SW 1271 (cell line): ENCODE measurements around the gene KRTAP9-1.
A peak's percentile ranks its signal among the peaks of the same experiment; 100 is the strongest.
"Not testable (repeated sequence)": the region's sequence is repeated elsewhere in the genome, so short reads cannot be mapped to it uniquely, and the experiment has no call there.

Experiments used
- DNase-seq, 2 experiments: peaks; one replicate each; lab custom pipeline; 2025; lab: John Stamatoyannopoulos, UW

Gene KRTAP9-1, protein sequence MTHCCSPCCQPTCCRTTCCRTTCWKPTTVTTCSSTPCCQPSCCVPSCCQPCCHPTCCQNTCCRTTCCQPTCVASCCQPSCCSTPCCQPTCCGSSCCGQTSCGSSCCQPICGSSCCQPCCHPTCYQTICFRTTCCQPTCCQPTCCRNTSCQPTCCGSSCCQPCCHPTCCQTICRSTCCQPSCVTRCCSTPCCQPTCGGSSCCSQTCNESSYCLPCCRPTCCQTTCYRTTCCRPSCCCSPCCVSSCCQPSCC

DNA sequence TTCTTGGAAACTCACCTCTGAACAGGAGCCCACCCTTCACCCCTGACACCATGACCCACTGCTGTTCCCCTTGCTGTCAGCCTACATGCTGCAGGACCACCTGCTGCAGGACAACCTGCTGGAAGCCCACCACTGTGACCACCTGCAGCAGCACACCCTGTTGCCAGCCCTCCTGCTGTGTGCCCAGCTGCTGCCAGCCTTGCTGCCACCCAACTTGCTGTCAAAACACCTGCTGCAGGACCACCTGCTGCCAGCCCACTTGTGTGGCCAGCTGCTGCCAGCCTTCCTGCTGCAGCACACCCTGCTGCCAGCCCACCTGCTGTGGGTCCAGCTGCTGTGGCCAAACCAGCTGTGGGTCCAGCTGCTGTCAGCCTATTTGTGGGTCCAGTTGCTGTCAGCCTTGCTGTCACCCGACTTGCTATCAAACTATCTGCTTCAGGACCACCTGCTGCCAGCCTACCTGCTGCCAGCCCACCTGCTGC, at the start of gene KRTAP9-1:
Gene KRTAP9-1 (plus strand): TSS at position 51 of the 482 bp plus-strand sequence. CDS start 0 bp downstream, at position 51.
- DNase-seq: not testable (repeated sequence)

DNA sequence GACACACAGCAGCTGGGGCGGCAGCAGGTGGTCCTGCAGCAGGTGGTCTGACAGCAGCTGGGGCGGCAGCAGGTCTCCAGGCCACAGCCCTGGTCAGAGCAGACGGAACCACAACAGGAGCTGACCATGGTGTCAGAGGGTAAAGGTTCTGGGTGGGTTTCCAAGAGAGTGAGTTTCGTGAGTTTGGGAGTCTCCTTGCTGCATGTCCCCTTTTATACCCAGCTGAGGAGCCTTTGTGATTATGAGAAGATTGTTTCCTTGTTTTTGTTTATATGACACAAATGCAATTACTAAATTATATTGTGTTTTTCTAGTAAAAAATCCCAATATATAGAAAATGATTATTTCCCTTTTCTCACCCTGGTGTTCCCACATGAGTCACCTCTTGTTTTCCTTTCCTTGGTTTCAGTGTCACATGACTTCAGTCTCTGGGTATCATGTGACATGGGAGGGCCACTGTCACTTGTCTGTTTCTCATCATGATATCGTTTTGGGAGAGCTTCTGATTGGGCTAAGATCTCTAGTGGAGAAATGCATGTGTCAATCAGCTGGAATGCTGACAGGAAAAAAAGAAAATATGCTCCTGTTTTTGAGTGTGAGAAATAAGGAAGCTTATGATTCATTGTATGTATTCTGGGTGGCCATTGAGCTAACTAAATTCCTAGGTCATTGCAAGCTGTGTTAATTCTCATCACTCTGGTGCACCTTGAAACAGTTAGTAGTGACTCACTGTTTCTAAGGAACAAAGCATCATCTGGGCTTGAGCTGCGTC, 49.1 kb upstream of the KRTAP9-1 start, which contains the start of gene KRTAP4-6:
Gene KRTAP4-6 (minus strand): TSS at position 185 of the 772 bp plus-strand sequence. CDS start 57 bp downstream, at position 128.
- peak; percentile 18 to 38 for DNase-seq

DNA sequence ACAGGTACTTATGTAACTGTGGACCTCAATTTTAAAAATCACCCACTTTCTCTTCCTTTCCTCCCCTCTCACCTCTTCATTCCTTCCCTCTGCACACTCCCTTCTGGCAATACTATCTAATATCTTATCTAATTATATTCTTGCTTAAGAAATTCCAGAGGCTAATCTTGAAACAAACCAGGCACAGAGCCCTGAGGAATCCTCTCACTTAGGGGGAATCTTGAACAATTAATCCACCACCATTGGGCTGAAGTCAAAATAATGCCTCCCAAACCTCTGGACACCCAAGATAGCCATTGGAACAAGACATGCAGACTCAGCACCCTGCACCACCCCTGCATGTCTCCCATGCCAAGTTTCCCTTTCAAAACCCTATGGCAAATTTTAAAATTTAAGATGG, 48.3 kb upstream of the KRTAP9-1 start:
- DNase-seq: no peak

DNA sequence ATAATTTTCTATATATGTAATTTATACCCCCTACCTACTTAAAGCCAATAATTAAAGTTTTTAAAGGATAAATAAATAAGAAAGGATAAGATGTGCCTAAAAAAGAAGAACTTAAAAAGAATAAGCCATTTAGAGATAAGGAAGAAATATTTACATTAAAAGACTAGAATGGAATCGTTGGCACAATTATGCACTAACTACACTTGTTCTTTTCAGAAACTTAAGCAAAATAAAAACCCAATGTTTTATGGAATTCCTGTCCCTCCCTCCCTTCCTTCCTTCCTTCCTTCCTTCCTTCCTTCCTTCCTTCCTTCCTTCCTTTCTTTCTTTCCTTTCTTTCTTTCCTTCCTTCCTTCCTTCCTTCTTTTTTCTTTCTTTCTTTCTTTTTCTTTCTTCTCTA, 44.8 kb upstream of the KRTAP9-1 start:
- no peak for DNase-seq

DNA sequence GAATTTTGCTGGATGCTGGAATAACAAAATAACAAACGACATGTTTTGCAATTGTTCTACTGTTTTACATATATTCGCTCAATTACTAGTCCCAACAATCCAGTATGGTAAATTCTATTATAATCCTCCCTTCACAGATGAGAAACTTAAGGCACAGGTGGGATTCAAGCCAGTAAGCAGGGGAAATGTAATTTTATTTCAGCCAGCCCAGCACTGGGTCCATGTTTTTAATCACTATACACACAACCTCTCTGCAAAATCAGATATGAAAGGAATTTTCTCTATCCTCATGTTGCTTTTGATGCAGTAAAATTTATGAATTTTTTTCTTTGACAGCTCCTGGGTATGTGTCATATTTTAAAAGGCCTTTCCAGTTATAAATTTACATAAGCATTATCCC, 44.4 kb upstream of the KRTAP9-1 start:
- no peak for DNase-seq

DNA sequence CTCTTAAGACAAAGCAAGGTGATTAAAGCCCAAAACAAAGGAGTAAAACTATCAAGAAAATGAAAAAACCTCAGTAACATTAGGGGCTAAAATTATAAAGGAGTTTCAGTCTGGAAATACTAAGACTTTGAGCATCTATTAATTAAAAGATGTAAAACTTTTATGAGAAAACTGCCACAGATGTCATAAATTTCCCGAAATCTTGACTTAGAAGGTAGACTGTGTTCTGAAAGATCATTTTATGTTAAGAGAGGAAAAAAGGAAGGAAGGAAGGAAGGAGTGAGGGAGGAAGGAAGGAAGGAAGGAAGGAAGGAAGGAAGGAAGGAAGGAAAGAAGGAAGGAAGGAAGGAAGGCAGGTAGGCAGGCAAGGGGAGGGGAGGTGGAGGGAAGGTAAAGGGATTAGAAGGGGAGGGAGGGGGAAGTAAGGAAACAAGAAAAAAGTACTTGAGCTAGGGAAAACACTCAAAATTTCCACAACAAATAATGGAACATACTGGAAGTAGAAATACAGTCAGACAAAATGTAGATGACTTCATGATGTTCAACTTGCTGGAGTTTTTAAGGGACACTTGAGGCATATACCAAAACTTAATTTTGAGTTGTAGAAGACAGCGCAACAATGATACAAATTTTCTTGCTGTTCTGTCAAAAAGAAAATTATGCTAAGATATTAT, 42.0 kb upstream of the KRTAP9-1 start:
- no peak for DNase-seq

DNA sequence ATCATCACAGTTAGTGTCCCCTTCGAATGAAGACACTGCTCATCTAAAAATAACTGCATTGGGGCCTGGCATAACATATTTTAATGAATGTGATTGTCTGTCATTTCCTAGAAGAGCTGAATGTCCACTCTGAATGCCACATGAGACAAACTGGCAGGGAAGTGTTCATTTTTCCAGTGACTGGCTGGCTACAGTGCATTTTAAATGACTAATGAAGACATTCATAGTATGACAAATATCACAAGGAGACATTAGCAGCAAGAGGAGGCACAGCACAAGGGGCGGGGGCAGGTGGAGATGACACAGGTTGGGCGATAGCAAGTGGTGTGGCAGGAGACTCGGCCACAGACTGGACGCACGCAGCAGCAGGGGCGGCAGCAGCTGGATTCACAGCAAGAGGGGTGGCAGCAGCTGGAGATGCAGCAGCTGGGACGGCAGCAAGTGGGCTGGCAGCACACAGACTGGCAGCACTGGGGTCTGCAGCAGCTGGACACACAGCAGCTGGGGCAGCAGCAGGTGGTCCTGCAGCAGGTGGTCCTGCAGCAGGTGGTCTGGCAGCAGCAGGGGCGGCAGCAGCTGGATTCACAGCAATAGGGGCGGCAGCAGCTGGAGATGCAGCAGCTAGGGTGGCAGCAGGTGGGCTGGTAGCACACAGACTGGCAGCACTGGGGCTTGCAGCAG, 40.6 kb upstream of the KRTAP9-1 start:
- DNase-seq: not testable (repeated sequence)

DNA sequence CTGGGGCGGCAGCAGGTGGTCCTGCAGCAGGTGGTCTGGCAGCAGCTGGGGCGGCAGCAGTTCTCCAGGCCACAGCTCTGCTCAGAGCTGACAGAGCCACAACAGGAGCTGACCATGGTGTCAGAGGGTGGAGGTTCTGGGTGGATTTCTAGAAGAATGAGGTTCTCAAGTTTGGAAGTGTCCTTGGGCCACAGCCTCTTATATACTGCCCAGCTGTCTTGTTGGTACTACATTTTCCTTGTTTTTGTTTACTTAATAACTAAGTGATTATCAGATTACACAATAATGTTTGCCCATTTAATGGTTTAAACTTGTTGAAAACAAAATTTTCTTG, 40.1 kb upstream of the KRTAP9-1 start, which contains the start of gene KRTAP4-5:
Gene KRTAP4-5 (minus strand): TSS at position 174 of the 334 bp plus-strand sequence. CDS start 58 bp downstream, at position 116.
- DNase-seq: no peak

DNA sequence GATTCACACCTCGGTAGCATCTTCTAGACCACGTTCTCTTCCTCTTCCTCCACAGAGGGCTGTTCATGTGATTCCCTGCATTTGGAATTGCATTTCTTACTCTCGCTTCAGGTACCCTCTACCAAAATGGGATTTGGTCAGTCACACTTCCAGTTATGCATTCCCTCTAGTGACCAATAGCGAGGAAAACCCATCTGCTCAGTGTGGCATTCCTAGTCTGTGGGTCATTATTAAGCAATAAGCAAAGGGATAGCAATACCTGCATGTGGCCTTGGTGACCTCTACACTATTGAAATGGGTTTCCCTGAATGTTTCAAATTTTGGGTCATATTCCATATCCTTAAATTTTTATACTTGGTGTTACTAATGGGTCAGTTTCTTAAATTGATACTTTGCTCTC, 39.7 kb upstream of the KRTAP9-1 start:
- no peak for DNase-seq

DNA sequence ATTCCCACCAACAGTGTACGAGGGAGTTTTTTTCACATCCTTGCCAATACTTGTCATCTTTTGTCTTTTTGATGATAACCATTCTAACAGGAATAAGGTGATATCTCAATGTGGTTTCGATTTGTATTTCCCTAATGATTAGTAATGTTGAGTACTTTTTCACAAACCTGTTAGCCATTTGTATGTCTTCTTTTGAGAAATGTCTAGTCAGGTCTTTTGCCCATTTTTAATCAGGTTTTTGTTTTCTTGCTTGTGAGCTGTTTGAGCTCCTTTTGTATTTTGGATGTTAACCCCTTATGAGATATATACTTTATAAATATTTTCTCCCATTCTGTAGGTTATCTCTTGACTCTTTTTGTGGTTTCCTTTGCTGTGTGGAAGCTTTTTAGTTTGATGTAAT, 38.2 kb upstream of the KRTAP9-1 start:
- no peak for DNase-seq

DNA sequence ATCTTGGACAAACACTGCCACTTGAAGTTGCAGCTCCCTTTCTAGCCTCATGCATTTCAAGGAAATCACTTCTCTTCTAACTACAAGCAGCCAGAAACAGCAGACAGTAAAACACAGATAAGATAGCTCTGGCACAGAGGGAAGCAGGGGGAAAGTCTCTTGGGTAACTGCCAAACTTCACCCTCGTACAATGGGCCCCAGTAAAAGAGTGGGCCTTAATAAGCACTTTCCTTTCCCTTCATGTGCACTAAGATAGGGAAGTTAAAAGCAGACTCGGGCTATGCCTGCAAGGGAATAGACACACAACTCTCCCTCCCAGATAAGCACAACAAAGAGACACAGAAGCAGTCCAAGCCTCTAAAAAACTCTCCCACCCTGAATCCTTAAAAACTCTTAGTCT, 35.8 kb upstream of the KRTAP9-1 start:
- no peak for DNase-seq

DNA sequence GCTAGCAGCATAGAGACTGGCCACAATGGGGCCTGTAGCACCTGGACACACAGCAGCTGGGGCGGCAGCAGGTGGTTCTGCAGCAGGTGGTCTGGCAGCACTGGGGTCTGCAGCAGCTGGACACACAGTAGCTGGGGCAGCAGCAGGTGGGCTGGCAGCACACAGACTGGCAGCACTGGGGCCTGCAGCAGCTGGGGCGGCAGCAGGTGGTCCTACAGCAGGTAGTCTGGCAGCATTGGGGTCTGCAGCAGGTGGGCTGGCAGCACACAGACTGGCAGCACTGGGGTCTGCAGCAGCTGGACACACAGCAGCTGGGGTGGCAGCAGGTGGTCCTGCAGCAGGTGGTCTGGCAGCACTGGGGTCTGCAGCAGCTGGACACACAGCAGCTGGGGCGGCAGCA, 29.5 kb upstream of the KRTAP9-1 start:
- not testable (repeated sequence) for DNase-seq

DNA sequence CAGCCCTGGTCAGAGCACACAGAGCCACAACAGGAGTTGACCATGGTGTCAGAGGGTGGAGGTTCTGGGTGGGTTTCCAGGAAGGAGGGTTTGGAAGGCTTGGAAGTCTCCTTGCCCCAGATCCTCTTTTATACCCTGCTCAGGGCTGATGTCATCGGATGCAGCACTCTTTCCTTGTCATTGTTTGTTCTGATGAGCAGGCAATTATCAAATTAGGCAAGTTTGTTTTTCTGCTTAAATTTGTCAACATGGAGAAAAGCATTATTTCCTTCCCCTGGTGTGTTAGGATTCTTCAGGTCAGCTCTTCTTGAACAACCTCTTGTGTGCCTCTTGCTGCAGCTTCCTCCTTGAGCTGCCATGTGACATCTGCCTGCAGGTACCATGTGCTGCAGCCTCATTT, 29.0 kb upstream of the KRTAP9-1 start, which contains the start of gene KRTAP4-4:
Gene KRTAP4-4 (minus strand): TSS at position 101 of the 400 bp plus-strand sequence. CDS start 57 bp downstream, at position 44.
- no peak for DNase-seq

DNA sequence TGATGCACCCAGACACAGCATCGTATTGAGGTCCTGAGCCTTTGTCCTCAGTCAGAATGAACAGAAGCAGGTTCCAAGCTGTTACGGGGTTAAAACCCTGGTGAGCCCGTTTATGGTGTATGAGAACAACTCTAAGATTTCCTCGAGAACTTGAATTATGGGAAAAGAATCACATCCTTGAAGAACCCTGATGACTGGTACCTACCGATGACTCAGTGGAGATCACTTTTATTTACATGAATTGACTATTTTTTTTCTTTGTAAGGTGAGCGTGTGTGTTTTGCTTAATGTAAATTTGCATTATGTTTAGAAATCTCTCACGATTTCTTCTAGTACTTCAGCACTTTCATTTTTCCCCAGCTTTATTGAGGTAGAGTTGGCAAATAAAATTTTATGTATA, 25.9 kb upstream of the KRTAP9-1 start:
- DNase-seq: no peak

DNA sequence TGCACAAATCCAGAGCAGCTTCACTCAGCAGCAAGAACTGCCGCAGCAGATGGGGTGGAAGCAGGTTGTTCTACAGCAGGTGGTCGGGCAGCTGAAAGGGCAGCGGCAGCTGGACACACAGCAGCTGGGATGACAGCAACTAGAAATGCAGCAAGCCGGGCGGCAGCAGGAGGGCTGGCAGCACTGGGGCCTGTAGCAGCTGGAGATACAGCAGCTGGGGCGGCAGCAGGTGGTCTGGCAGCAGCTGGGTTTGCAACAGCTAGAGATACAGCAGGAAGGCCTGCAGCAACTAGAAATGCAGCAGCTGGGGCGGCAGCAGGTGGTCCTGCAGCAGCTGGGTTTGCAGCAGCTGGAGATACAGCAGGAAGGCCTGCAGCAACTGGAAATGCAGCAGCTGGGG, 22.1 kb upstream of the KRTAP9-1 start:
- no peak for DNase-seq

DNA sequence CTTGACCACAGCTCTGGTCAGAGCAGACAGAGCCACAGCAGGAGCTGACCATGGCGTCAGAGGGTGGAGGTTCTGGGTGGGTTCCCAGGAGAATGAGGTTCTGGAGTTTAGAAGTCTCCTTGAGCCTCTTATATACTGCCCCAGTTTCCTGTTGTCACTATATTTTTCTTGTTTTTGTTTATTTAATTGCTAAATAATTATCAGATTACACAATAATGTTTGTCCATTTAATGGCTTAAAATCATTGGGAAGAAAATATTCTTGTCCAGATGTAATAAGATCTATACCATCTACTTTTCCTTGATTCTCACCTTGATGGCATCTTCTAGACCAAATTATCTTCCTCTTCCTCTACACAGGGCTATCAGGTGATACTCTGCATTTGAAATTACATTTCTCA, 21.6 kb upstream of the KRTAP9-1 start, which contains the start of gene KRTAP4-3:
Gene KRTAP4-3 (minus strand): TSS at position 101 of the 400 bp plus-strand sequence. CDS start 49 bp downstream, at position 52.
- DNase-seq: no peak

DNA sequence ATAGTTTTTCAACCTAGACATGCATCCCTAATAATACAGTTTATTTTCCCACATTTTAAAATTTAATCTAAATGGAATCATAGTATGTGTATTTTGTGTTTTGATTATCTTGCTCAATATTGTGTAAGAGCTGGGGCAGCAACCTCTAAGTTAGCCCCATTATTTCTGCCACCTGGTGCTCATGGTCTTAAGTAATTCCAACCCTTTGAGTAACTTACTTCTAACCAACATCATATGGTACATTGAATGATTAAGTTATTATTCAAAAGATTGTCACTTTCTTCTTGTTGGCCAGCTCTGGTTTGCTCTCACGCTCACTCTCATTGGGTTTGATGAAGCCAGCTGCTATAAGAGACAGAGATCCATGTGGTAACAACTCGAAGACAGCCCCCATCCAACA, 17.8 kb upstream of the KRTAP9-1 start:
- no peak for DNase-seq

DNA sequence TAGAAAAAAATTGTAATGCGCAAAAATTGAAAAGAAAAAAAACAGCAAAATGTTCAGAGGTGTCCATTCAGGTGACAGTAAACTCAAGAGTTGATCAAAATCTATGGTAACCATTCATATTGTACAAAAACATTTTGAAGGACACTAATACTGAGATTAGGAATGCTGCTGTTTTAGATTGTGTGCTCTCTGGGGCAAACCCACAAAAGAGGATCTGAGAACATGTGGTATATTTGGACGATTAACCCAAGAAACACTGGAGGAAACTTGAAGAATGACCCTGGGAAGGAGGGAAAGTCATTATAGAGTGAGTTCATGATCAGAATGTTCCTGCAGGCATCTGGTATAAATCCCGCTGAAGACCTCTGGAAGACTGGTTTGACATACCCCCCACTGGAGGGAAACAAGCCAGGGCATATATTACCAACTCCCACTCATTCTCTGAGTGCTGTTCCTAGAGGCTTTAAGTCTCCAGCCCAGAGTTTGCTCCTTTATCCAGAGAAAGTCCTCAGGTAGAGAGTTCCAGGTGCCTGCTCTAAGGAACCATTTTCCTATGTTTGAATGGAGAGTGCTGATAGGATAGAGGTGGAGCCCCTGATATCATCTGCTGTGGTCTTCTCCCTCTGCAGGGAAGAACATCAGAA, 12.8 kb upstream of the KRTAP9-1 start:
- DNase-seq: no peak

DNA sequence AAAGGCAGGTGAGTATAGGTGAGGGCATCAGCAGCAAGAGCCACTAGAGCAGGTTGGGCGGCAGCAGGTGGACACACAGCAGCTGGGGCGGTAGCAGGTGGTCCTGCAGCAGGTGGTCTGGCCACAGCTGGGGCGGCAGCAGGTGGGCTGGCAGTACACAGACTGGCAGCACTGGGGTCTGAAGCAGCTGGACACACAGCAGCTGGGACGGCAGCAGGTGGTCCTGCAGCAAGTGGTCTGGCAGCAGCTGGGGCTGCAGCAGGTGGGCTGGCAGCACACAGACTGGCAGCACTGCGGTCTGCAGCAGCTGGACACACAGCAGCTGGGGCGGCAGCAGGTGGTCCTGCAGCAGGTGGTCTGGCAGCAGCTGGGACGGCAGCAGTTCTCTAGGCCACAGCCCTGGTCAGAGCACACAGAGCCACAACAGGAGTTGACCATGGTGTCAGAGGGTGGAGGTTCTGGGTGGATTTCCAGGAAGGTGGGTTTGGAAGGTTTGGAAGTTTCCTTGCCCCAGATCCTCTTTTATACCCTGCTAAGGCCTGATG, 11.9 kb upstream of the KRTAP9-1 start, which contains the start of gene KRTAP4-2:
Gene KRTAP4-2 (minus strand): TSS at position 495 of the 545 bp plus-strand sequence. CDS start 57 bp downstream, at position 438.
- DNase-seq: no peak

DNA sequence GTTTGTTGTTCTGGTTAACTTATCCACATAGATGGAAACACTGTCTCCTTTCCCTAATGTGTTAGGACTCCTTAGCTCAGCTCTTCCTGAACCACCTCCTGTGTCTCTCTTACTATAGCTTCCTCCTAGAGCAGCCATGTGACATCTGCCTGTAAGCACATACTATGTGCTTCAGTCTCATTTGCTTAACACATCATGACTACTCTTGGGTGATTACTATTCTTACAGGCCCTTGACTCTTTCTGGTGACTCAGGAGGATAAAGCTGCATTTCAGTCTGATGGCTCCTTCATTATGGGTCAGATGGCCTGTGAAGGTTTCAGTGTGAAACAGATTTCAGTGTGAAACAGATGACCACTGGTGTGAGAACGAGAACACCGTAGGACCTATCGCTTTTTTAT, 11.3 kb upstream of the KRTAP9-1 start:
- DNase-seq: no peak
